HCT116 (cell line): ENCODE measurements around the gene DTD1. TPM values are rescaled to one million over a fixed set of nuclear protein-coding genes. Genes with fewer than 3 reads are reported as not detected.

Experiments used
- ATAC-seq: fragments of 200-7000 bp; cut with Tn5 transposase; 2 replicates; pipeline ENCODE4 v1.9.1; 2020; ENCODE audit warnings: mild to moderate bottlenecking, moderate library complexity
- BruUV-seq: library from RNA; stranded (reverse); fragments of 400-500 nt; replicated peaks from 2 replicates; lab custom pipeline; 2021; lab: Mats Ljungman, UMichigan
- CTCF ChIA-PET: fragments of 300-600 bp; sonication (Branson Sonifier 250); formaldehyde crosslinking; loops from one replicate; lab custom pipeline; 2021; ENCODE audit warnings: antibody characterized with exemption; lab: Charles Lee
- POLR2A ChIA-PET: fragments of 300-600, 350-600 bp; sonication (Branson Sonifier 250); formaldehyde crosslinking; loops from one replicate; lab custom pipeline; 2021; ENCODE audit warnings: antibody characterized with exemption; lab: Charles Lee
- RAD21 ChIA-PET, 2 experiments: fragments of 300-600 bp; sonication (Branson Sonifier 250); formaldehyde crosslinking; loops; one replicate each; lab custom pipeline; 2023; ENCODE audit warnings: low total read pairs in 2 of 2; ENCODE audit not compliant: uncharacterized antibody in 2 of 2, unreplicated experiment in 2 of 2, low non-redundant PET in 1 of 2; lab: Charles Lee
- DNase-seq: peaks from one replicate; pipeline ENCODE4 v3.0.0-alpha.2; 2010; ENCODE audit warnings: low read depth, low spot score
- H2AFZ ChIP-seq: fragments of 200-600 bp; shearing (Covaris generic), sonication (generic); 2 replicates; pipeline ENCODE4 v1.6.1; 2017; ENCODE audit warnings: low read depth, mixed run types, mixed read lengths, antibody characterized with exemption, low read length; ENCODE audit not compliant: poor library complexity, severe bottlenecking
- H3K27ac ChIP-seq: 2 replicates; pipeline ENCODE4 v1.5.1; 2012; ENCODE audit warnings: low read depth, low read length
- H3K27me3 ChIP-seq: fragments of 200-600 bp; sonication (generic); 2 replicates; pipeline ENCODE4 v1.6.1; 2016; ENCODE audit warnings: mixed run types, low read length, mixed read lengths; ENCODE audit not compliant: insufficient read depth
- H3K36me3 ChIP-seq, 2 experiments: fragments of 200-500 bp in 1 of 2; fragments of 200-600 bp in 1 of 2; sonication (Bioruptor generic) in 1 of 2; sonication (generic) in 1 of 2; 2 replicates each; pipeline versions ENCODE4 v1.5.1 to v1.6.1; 2014 to 2016; ENCODE audit warnings: low read length in 2 of 2, inconsistent platforms in 1 of 2, mixed read lengths in 1 of 2, mixed run types in 1 of 2; ENCODE audit not compliant: insufficient read depth in 2 of 2, control insufficient read depth in 1 of 2
- H3K4me1 ChIP-seq, 2 experiments: fragments of 200-600 bp in 1 of 2; sonication (generic) in 1 of 2; 2 replicates each; pipeline versions ENCODE4 v1.5.1 to v1.6.1; 2012 to 2017; ENCODE audit warnings: low read length in 2 of 2, inconsistent platforms in 1 of 2, mild to moderate bottlenecking in 1 of 2, mixed read lengths in 1 of 2, mixed run types in 1 of 2, moderate library complexity in 1 of 2; ENCODE audit not compliant: insufficient read depth in 2 of 2, control insufficient read depth in 1 of 2
- H3K4me2 ChIP-seq: fragments of 200-600 bp; sonication (generic); 2 replicates; pipeline ENCODE4 v1.6.1; 2017; ENCODE audit warnings: mixed run types, low read length, mixed read lengths
- H3K4me3 ChIP-seq, 2 experiments: fragments of 200-600 bp in 1 of 2; sonication (generic) in 1 of 2; replicated peaks in 1 of 2; 2 replicates each; pipeline ENCODE4 v1.5.1; 2011 to 2016; ENCODE audit warnings: low read length in 2 of 2, control low read depth in 1 of 2, low read depth in 1 of 2, mild to moderate bottlenecking in 1 of 2, mixed read lengths in 1 of 2, mixed run types in 1 of 2
- H3K79me2 ChIP-seq: fragments of 200-600 bp; sonication (generic); 2 replicates; pipeline ENCODE4 v1.6.1; 2017; ENCODE audit warnings: mild to moderate bottlenecking, mixed run types, low read length, moderate library complexity, mixed read lengths; ENCODE audit not compliant: insufficient read depth
- H3K9ac ChIP-seq: fragments of 200-600 bp; sonication (generic); 2 replicates; pipeline ENCODE4 v1.6.1; 2016; ENCODE audit warnings: low read length, mixed read lengths
- H3K9me2 ChIP-seq: fragments of 200-600 bp; sonication (generic), shearing (Covaris generic); 2 replicates; pipeline ENCODE4 v1.6.1; 2017; ENCODE audit warnings: mixed run types, mild to moderate bottlenecking, moderate library complexity; ENCODE audit not compliant: insufficient read depth
- H3K9me3 ChIP-seq, 2 experiments: fragments of 200-500 bp in 1 of 2; fragments of 200-600 bp in 1 of 2; sonication (Bioruptor generic) in 1 of 2; sonication (generic) in 1 of 2; 2 replicates each; pipeline ENCODE4 v1.6.1; 2014 to 2017; ENCODE audit warnings: low read length in 2 of 2, mixed read lengths in 2 of 2, inconsistent platforms in 1 of 2, low read depth in 1 of 2, mild to moderate bottlenecking in 1 of 2, mixed run types in 1 of 2, moderate library complexity in 1 of 2; ENCODE audit not compliant: control insufficient read depth in 1 of 2, insufficient read depth in 1 of 2
- H4K20me1 ChIP-seq: fragments of 200-600 bp; sonication (generic), shearing (Covaris generic); 2 replicates; pipeline ENCODE4 v1.6.1; 2017; ENCODE audit warnings: mixed run types, mild to moderate bottlenecking, moderate library complexity; ENCODE audit not compliant: insufficient read depth
- ATF3 ChIP-seq: IDR thresholded peaks from 2 replicates; pipeline ENCODE4 v1.6.1; 2012
- CBX3 ChIP-seq: IDR thresholded peaks from 2 replicates; pipeline ENCODE4 v1.6.1; 2012; ENCODE audit warnings: low read depth
- CEBPB ChIP-seq: IDR thresholded peaks from 2 replicates; pipeline ENCODE4 v1.6.1; 2012; ENCODE audit warnings: low read depth
- EGR1 ChIP-seq: IDR thresholded peaks from 2 replicates; pipeline ENCODE4 v1.6.1; 2012; ENCODE audit warnings: low read depth
- EZH2 ChIP-seq: fragments of 200-600 bp; sonication (generic); IDR thresholded peaks from 2 replicates; pipeline ENCODE4 v1.6.1; 2017; ENCODE audit warnings: antibody characterized with exemption, mixed run types
- EZH2phosphoT487 ChIP-seq: fragments of 200-600 bp; IDR thresholded peaks from 2 replicates; pipeline ENCODE4 v1.6.1; 2018; ENCODE audit warnings: antibody characterized with exemption, borderline replicate concordance
- POLR2A ChIP-seq: IDR thresholded peaks from 2 replicates; pipeline ENCODE4 v1.7.0; 2011; ENCODE audit warnings: borderline replicate concordance; ENCODE audit not compliant: insufficient read depth, insufficient read length; ENCODE audit errors: extremely low read depth
- RAD21 ChIP-seq: IDR thresholded peaks from 2 replicates; pipeline ENCODE4 v1.6.1; 2012; ENCODE audit warnings: low read depth, mild to moderate bottlenecking
- SRF ChIP-seq: IDR thresholded peaks from 2 replicates; pipeline ENCODE4 v1.6.1; 2012; ENCODE audit warnings: low read depth
- intact Hi-C: fragments of 100-400 bp; cut with micrococcal nuclease; formaldehyde crosslinking; loops from 2 replicates; pipeline ENCODE4 v1.10.0; 2022
- total RNA-seq: library from RNA; stranded (reverse); gene quantifications from one replicate; pipeline ENCODE4 v1.2.1, GENCODE V29; 2021; ENCODE audit not compliant: unreplicated experiment
- TF ChIP-seq, protein P1 (sequence below), 3 experiments: fragments of 200-600 bp in 1 of 3; sonication (generic) in 1 of 3; IDR thresholded peaks in 2 of 3; conservative IDR thresholded peaks in 1 of 3; 2 replicates each; pipeline ENCODE4 v1.5.1; 2012 to 2017; ENCODE audit warnings: low read depth in 2 of 3, low read length in 2 of 3, antibody characterized with exemption in 1 of 3, borderline replicate concordance in 1 of 3, control low read depth in 1 of 3, mild to moderate bottlenecking in 1 of 3, mixed read lengths in 1 of 3, mixed run types in 1 of 3, moderate library complexity in 1 of 3; ENCODE audit not compliant: insufficient read depth in 1 of 3

The DTD1 gene
- total RNA-seq, 1 experiment from 2014 or later: 54.5 TPM

- no peaks in the 10 kb centered on the region for H4K20me1 ChIP-seq
- H3K27me3 ChIP-seq: no peaks in the 10 kb centered on the region
- H3K4me2 ChIP-seq: no peak overlapping the region
- H3K9ac ChIP-seq: no peak overlapping the region
- no peaks in the 10 kb centered on the region for H3K9me2 ChIP-seq
- ChIA-PET RAD21 (no interaction called here), POLR2A (no interaction called here), CTCF (no interaction called here)
- H3K79me2 ChIP-seq: no peaks in the 10 kb centered on the region
- H3K36me3 ChIP-seq: no peaks in the 10 kb centered on the region
- H3K4me1 ChIP-seq: no peaks in the 10 kb centered on the region
- intact Hi-C loops: no loop called here
- no peak overlapping the region for H3K27ac ChIP-seq
- TF ChIP-seq RAD21 (no peak), POLR2A (no peak), EGR1 (no peak), CEBPB (no peak), EZH2phosphoT487 (no peak)
- TF ChIP-seq, protein P1, sequence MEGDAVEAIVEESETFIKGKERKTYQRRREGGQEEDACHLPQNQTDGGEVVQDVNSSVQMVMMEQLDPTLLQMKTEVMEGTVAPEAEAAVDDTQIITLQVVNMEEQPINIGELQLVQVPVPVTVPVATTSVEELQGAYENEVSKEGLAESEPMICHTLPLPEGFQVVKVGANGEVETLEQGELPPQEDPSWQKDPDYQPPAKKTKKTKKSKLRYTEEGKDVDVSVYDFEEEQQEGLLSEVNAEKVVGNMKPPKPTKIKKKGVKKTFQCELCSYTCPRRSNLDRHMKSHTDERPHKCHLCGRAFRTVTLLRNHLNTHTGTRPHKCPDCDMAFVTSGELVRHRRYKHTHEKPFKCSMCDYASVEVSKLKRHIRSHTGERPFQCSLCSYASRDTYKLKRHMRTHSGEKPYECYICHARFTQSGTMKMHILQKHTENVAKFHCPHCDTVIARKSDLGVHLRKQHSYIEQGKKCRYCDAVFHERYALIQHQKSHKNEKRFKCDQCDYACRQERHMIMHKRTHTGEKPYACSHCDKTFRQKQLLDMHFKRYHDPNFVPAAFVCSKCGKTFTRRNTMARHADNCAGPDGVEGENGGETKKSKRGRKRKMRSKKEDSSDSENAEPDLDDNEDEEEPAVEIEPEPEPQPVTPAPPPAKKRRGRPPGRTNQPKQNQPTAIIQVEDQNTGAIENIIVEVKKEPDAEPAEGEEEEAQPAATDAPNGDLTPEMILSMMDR (IDR thresholded peaks at IDR 0.05 in 2 of 3, conservative IDR thresholded peaks at IDR 0.05 in 1 of 3; ENCODE audit: borderline replicate concordance in 1 of 3, insufficient read depth in 1 of 3, low read depth in 2 of 3, low read length in 2 of 3): no peak
- H2AFZ ChIP-seq: no peak overlapping the region
- no peak for ATAC-seq
- no peaks in the 10 kb centered on the region for H3K9me3 ChIP-seq
- no peak for DNase-seq
- no TSS peak for BruUV-seq
- no peak overlapping the region for H3K4me3 ChIP-seq
Measured at GRCh38 chr20:18666803-18667415, 79.1 kb downstream of the DTD1 start.

DNA sequence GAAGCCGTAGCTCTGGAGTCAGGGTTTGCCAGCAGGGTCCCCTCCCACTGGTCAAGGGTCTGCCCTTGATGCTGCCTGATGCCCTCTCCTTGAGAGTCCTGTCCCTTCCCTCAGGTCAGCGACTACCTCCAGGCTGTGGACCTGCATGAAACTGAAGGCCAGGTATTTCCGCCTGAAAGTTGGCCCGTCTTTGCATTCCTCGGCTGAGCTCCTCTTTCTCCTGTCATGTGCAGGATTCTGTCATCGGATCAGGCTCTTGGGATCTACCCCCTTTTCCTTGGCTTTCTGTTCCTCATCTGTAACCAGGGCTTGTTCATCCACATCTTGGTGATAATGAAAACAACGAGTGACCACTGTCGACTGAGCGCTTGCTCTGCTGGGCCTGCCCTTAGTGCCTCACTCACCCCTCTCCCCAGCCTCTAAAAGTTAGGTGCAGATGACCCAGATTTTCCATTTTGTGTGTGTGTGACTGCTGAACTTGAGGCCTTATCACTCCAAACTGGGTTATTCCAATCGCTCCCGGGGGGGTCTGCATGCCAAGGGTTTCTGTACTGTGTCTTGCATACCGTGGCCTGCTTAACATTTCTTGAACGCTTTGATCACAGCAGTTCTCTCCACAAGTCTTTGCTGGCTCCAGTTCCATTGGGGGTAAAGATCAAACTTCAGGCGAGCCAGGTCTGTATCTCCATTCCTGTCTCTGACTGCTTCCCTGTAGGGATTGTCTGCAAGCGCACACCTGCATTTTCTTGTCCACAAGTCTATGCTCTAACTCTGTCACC, 81.6 kb downstream of the DTD1 start:
- Histone ChIP-seq H3K9me2 (no peaks in the 10 kb centered on the region), H3K9ac (no peak overlapping the region), H3K9me3 (no peaks in the 10 kb centered on the region), H3K27me3 (no peaks in the 10 kb centered on the region), H2AFZ (no peak overlapping the region), H3K4me2 (no peak overlapping the region), H3K79me2 (no peaks in the 10 kb centered on the region), H3K27ac (no peak overlapping the region), H3K36me3 (no peaks in the 10 kb centered on the region), H3K4me1 (no peaks in the 10 kb centered on the region), H4K20me1 (no peaks in the 10 kb centered on the region), H3K4me3 (no peak overlapping the region)
- RAD21 ChIA-PET: no interaction called here
- BruUV-seq: no TSS peak
- POLR2A ChIA-PET: no interaction called here
- intact Hi-C loops: no loop called here
- no peak for DNase-seq
- CTCF ChIA-PET: no interaction called here
- no peak for ATAC-seq
- TF ChIP-seq SRF: no peak
- no peak for TF ChIP-seq ATF3
- TF ChIP-seq CBX3: no peak
- TF ChIP-seq EZH2: no peak
- TF ChIP-seq, protein P1 (IDR thresholded peaks at IDR 0.05 in 2 of 3, conservative IDR thresholded peaks at IDR 0.05 in 1 of 3; ENCODE audit: borderline replicate concordance in 1 of 3, insufficient read depth in 1 of 3, low read depth in 2 of 3, low read length in 2 of 3): no peak
